ENCODE results near the gene SMYD2. TPM values are rescaled to one million over a fixed set of nuclear protein-coding genes. Genes with fewer than 3 reads are reported as not detected.

SMYD2 gene
- total RNA-seq, 1 donor from 2014 or later: 41.6 TPM

DNA sequence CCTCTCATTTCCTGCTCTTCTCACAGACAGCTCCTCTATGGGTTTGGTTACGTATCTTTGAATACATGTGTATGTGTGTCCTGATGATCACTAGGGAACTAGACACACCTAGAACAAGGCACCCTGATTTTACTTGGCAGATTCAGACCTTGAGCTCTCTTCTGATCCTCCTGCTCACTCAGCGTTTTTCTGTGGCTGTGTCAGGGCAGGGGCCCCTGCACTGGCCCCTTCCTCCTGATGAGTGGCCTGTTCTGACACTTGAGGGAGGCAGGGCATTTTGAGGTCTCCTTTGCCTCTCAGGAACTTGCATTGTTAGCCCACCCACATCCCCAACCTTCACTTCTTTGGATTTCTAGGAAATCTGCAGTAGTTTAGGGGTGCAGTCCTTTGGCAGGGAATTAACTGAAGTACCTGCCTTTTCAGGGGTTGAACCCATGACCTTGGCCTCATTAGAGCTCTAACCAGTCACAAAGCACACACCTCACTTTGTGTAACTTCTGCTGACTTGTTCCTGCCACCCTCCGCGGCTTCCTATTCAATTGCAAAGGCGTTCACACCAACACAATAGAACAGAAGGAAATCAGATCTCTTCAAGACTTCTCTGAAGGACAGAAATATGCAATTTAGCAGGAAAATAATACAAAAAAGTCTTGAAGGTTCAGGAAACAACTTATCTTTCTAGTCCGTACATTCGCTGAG is 8.8 kb downstream of the SMYD2 start:
- Histone ChIP-seq H3K9me3 (no peaks in the 10 kb centered on the region), H3K4me1 (peaks cover 4% of the 10 kb centered on the region), H3K27ac (no peak overlapping the region), H3K4me3 (no peak overlapping the region), H3K36me3 (no peaks in the 10 kb centered on the region), H3K27me3 (ENCODE audit: low read depth) (no peaks in the 10 kb centered on the region)
- TF ChIP-seq, protein P1, sequence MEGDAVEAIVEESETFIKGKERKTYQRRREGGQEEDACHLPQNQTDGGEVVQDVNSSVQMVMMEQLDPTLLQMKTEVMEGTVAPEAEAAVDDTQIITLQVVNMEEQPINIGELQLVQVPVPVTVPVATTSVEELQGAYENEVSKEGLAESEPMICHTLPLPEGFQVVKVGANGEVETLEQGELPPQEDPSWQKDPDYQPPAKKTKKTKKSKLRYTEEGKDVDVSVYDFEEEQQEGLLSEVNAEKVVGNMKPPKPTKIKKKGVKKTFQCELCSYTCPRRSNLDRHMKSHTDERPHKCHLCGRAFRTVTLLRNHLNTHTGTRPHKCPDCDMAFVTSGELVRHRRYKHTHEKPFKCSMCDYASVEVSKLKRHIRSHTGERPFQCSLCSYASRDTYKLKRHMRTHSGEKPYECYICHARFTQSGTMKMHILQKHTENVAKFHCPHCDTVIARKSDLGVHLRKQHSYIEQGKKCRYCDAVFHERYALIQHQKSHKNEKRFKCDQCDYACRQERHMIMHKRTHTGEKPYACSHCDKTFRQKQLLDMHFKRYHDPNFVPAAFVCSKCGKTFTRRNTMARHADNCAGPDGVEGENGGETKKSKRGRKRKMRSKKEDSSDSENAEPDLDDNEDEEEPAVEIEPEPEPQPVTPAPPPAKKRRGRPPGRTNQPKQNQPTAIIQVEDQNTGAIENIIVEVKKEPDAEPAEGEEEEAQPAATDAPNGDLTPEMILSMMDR (IDR thresholded peaks at IDR 0.05): no peak
- intact Hi-C loops (cut with DNase I): no loop called here
- DNase-seq (no peak), ATAC-seq (no peak)

DNA sequence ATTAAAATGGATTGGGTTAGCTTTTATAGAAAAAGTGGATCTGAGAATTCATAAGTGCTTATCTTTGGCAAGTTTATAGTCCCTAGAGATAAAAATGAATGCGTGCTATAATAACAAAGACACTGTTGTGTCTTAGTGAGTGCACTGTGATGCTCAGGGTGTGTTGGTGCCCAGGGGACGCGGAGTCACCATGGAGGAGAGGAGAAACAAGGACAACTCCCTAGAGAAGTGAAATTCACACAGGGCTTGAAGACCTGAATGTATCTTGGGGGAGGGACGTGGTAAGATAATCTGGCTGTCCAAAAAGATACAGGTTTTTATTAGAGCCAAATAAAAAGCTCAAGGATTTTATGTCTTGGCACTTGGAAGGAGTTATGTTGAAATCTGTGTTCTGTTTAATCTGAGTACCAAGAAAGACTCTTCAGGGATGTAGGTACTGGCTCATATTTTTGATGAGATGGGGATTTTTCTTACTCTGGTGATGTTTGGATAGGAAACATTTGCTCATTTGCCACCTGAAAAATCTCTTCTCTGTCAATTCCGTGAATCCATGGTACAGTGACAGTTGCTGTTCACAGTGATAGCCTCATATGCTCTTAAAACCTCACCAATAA is 9.6 kb downstream of the SMYD2 start:
- intact Hi-C loops (cut with DNase I): no loop called here
- DNase-seq: no peak
- no peaks in the 10 kb centered on the region for H3K36me3 ChIP-seq
- no peak overlapping the region for H3K27ac ChIP-seq
- no peak for ATAC-seq
- no peaks in the 10 kb centered on the region for H3K27me3 ChIP-seq (ENCODE audit: low read depth)
- peaks cover under 1% of the 10 kb centered on the region for H3K4me1 ChIP-seq
- TF ChIP-seq, protein P1 (IDR thresholded peaks at IDR 0.05): no peak
- H3K4me3 ChIP-seq: no peak overlapping the region
- no peaks in the 10 kb centered on the region for H3K9me3 ChIP-seq

DNA sequence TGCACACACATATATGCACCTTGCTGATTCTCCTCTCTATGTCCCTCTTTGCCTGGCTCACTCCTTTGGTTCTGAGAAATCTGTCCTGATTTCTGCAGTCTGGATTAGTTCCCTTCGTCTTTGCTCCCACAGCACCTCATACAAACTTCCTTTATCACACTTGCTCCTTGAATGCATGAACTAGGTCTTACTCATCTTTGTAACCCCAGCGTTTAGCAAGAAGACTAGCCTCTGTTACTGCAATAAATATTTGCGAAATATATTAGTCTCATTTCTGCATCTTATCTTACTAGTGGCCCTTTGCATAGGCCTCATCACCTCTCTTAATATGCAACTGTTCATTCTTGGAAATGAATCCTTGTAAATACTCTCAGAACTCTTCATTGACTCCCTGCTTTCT is 11.4 kb downstream of the SMYD2 start:
- DNase-seq (no peak), ATAC-seq (peak; percentile 34 to 50)
- H3K4me1 ChIP-seq: no peaks in the 10 kb centered on the region
- no peaks in the 10 kb centered on the region for H3K27me3 ChIP-seq (ENCODE audit: low read depth)
- no peak overlapping the region for H3K27ac ChIP-seq
- H3K36me3 ChIP-seq: no peaks in the 10 kb centered on the region
- no peaks in the 10 kb centered on the region for H3K9me3 ChIP-seq
- intact Hi-C loops (cut with DNase I): no loop called here
- TF ChIP-seq, protein P1 (IDR thresholded peaks at IDR 0.05): no peak
- H3K4me3 ChIP-seq: no peak overlapping the region

DNA sequence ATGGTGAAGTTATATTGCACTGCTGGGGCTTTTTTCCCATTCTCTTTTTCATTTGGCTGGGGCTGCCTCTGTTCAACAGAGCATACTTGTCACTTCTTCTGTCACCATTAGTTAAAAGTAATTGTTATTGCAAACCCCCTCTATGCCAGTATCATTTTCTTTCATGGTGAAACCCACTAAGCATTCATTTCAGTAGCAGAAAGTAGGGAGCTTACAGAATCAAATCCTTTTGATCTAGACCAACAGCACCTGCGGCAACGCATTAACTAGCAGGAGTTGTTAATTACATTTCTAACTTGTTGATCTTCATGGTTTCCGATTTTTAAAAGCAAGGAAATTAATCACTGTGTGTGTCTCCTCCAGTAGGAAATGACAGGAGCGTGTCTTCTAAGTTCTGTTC is 15.0 kb downstream of the SMYD2 start:
- H3K27me3 ChIP-seq (ENCODE audit: low read depth): no peaks in the 10 kb centered on the region
- TF ChIP-seq, protein P1 (IDR thresholded peaks at IDR 0.05): no peak
- no peaks in the 10 kb centered on the region for H3K9me3 ChIP-seq
- no peak overlapping the region for H3K27ac ChIP-seq
- ATAC-seq (no peak), DNase-seq (no peak)
- intact Hi-C loops (cut with DNase I): no loop called here
- H3K36me3 ChIP-seq: no peaks in the 10 kb centered on the region
- no peak overlapping the region for H3K4me3 ChIP-seq
- no peaks in the 10 kb centered on the region for H3K4me1 ChIP-seq

DNA sequence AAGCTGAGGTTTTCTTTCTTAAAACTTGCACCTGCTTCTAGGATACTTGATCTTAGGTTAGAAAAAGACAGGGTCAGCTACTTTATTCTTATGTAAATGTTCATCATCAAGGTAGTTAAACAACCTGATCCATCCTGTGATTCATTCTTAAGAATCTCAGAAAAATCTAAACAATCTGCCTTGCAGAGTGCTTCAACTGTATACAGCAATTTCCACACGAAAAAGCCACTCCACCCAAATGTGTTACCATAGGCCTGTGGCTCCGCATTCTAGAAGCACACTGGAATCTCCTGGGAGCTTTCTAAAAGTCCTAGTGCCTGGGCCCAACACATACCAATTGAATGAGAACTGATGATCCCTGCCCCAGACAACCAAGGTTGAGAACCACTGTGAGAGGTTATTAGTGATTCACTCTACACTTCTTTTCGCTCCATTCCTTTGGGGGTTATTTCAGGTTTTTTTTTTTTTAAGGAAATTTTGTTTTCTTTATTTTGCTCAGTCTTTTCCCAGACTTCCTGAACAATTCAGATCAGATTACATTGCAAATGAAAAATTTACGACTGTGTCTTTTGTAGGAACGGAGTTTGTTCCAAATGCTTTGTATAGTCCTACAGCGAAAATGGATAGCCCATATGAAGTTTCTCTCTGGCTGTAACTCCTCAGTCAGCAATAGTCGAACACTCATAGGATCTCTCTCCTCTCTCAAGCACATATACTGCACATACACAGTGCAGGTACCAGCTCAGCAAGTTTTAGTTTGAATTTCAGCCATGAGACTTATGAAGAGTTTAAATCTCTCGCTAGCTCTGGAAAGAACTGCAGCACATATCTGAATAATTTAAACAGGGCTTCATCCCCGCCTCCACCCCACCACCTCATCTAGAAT is 16.1 kb downstream of the SMYD2 start:
- ATAC-seq (peak; percentile 62 to 71), DNase-seq (no peak)
- Histone ChIP-seq H3K4me1 (no peaks in the 10 kb centered on the region), H3K27me3 (ENCODE audit: low read depth) (no peaks in the 10 kb centered on the region), H3K27ac (no peak overlapping the region), H3K9me3 (no peaks in the 10 kb centered on the region), H3K36me3 (no peaks in the 10 kb centered on the region), H3K4me3 (no peak overlapping the region)
- intact Hi-C loops (cut with DNase I): no loop called here
- TF ChIP-seq, protein P1 (IDR thresholded peaks at IDR 0.05): no peak

All from lower lobe of right lung (tissue), 2 donors.